GM19455 (cell line): ENCODE results near the gene CIAO2A.

Experiments used
- ATAC-seq: cut with Tn5 transposase; IDR thresholded peaks from one replicate; pipeline ENCODE4 v1.9.1; 2021; ENCODE audit not compliant: unreplicated experiment

CIAO2A gene

GRCh38 chr15:64045101-64045435 is 48.6 kb downstream of the CIAO2A start:
- no peak for ATAC-seq

GRCh38 chr15:64044300-64045100 is 49.1 kb downstream of the CIAO2A start:
- peak; percentile 48 for ATAC-seq

GRCh38 chr15:64038878-64039610 is 54.6 kb downstream of the CIAO2A start:
- no peak for ATAC-seq

GRCh38 chr15:64037966-64038365 is 55.7 kb downstream of the CIAO2A start:
- ATAC-seq = no peak

GRCh38 chr15:64037116-64037515 is 56.5 kb downstream of the CIAO2A start:
- no peak for ATAC-seq

- no peak for ATAC-seq
Observed at GRCh38 chr15:64035525-64035924, 58.1 kb downstream of the CIAO2A start.

- no peak for ATAC-seq
Observed at GRCh38 chr15:64034519-64034918, 59.1 kb downstream of the CIAO2A start.

- no peak for ATAC-seq
Observed at GRCh38 chr15:64032329-64032728, 61.3 kb downstream of the CIAO2A start.

- no peak for ATAC-seq
Observed at GRCh38 chr15:64030123-64030522, 63.5 kb downstream of the CIAO2A start.

- no peak for ATAC-seq
Observed at GRCh38 chr15:64029633-64030032, 64.0 kb downstream of the CIAO2A start.

- ATAC-seq = no peak
Observed at GRCh38 chr15:64029110-64029509, 64.5 kb downstream of the CIAO2A start.

GRCh38 chr15:64026591-64026990 is 67.0 kb downstream of the CIAO2A start:
- no peak for ATAC-seq

- no peak for ATAC-seq
Observed at GRCh38 chr15:64024172-64025050, 69.2 kb downstream of the CIAO2A start.

- ATAC-seq = no peak
Observed at GRCh38 chr15:64023220-64023619, 70.4 kb downstream of the CIAO2A start.

- no peak for ATAC-seq
Observed at GRCh38 chr15:64022571-64022970, 71.1 kb downstream of the CIAO2A start.
